Endometrium (tissue), 2 donors: ENCODE data around the gene DRC1.

Source experiments
- FAIRE-seq: peaks from 2 replicates; lab custom pipeline; 2012; peaks lifted over from hg19 to GRCh38; lab: Jason Lieb, UNC
- donor health status: control.
- donor health status: control.

Gene DRC1

GRCh38 chr2:26448651-26449050 lies 46.9 kb downstream of the DRC1 start:
- no peak for FAIRE-seq

- FAIRE-seq, result no peak
Measured at GRCh38 chr2:26449278-26450030, 47.7 kb downstream of the DRC1 start.

GRCh38 chr2:26450031-26450635 lies 48.4 kb downstream of the DRC1 start:
- no peak for FAIRE-seq

- no peak for FAIRE-seq
Measured at GRCh38 chr2:26451700-26452099, 50.0 kb downstream of the DRC1 start.

GRCh38 chr2:26453421-26454329 lies 52.0 kb downstream of the DRC1 start:
- no peak for FAIRE-seq

- no peak for FAIRE-seq
Measured at GRCh38 chr2:26454561-26455001, 52.9 kb downstream of the DRC1 start.

GRCh38 chr2:26455037-26455669 lies 53.4 kb downstream of the DRC1 start:
- FAIRE-seq, result no peak

GRCh38 chr2:26455670-26456439 lies 54.1 kb downstream of the DRC1 start:
- no peak for FAIRE-seq

GRCh38 chr2:26456440-26457250 lies 54.9 kb downstream of the DRC1 start:
- no peak for FAIRE-seq

- no peak for FAIRE-seq
Measured at GRCh38 chr2:26457251-26457666, 55.5 kb downstream of the DRC1 start.

GRCh38 chr2:26457695-26458364 lies 56.1 kb downstream of the DRC1 start:
- no peak for FAIRE-seq

- no peak for FAIRE-seq
Measured at GRCh38 chr2:26458365-26459042, 56.8 kb downstream of the DRC1 start.

- no peak for FAIRE-seq
Measured at GRCh38 chr2:26459991-26460612, 58.4 kb downstream of the DRC1 start.

GRCh38 chr2:26460613-26461031 lies 58.9 kb downstream of the DRC1 start:
- FAIRE-seq, result no peak

- no peak for FAIRE-seq
Measured at GRCh38 chr2:26461601-26462023, 59.9 kb downstream of the DRC1 start.

- no peak for FAIRE-seq
Measured at GRCh38 chr2:26462100-26462499, 60.4 kb downstream of the DRC1 start.

GRCh38 chr2:26462511-26463243 lies 61.0 kb downstream of the DRC1 start:
- no peak for FAIRE-seq
